Measurements from ENCODE around the gene LMO1.

DNA sequence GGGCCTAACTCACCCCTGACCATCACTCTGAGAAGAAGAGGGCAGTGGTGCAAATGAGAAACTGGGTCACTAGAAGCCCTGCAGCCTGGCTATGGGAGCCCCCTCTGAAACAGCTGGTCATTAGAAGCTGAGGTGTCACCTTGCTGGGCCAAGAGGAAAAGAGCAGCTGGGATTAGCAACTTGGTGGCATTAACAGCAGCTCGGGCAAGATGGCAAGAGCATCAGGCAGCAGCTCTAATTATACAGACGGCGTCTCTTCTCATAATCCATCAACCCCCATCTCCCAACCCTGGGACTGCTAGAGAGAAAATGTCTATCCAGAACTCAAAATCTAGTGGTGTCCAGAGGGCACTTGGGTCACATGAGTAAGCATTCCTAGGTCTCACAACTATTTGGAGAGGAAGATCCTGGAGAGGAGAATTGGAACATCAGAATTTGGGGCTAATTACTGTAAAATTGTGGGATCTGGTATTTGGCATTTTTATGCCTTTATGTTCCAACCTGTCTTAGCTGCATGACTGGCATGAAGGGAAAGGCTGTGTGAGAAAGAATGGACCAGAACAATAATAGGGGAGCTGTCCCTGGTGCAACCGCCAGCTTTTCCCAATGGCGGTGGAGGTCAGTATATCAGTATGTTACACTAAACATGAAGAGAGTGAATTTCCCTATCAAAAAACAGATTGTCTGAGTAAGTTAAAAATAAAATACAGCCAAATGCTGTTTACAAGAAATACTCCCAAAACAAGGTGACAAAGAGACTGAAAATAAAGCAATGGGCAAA lies 7.6 kb upstream of the LMO1 start:
- TF ChIP-seq, protein P1, sequence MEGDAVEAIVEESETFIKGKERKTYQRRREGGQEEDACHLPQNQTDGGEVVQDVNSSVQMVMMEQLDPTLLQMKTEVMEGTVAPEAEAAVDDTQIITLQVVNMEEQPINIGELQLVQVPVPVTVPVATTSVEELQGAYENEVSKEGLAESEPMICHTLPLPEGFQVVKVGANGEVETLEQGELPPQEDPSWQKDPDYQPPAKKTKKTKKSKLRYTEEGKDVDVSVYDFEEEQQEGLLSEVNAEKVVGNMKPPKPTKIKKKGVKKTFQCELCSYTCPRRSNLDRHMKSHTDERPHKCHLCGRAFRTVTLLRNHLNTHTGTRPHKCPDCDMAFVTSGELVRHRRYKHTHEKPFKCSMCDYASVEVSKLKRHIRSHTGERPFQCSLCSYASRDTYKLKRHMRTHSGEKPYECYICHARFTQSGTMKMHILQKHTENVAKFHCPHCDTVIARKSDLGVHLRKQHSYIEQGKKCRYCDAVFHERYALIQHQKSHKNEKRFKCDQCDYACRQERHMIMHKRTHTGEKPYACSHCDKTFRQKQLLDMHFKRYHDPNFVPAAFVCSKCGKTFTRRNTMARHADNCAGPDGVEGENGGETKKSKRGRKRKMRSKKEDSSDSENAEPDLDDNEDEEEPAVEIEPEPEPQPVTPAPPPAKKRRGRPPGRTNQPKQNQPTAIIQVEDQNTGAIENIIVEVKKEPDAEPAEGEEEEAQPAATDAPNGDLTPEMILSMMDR (IDR thresholded peaks at IDR 0.05), result no peak
- no peak for TF ChIP-seq POLR2A (IDR thresholded peaks at IDR 0.05)

Measured in right lobe of liver (tissue), 4 donors.